HG02623 (cell line): ENCODE measurements around the gene TFF2.

Source experiments
- ATAC-seq: cut with Tn5 transposase; IDR thresholded peaks from one replicate; pipeline ENCODE4 v1.9.1; 2021; ENCODE audit warnings: moderate library complexity; ENCODE audit not compliant: unreplicated experiment

TFF2 gene, protein sequence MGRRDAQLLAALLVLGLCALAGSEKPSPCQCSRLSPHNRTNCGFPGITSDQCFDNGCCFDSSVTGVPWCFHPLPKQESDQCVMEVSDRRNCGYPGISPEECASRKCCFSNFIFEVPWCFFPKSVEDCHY

GRCh38 chr21:42350927-42351426 lies at the start of gene TFF2:
TFF2 (minus strand) TSS chr21:42350994; CDS start chr21:42350957, 37 bp downstream.
- no peak for ATAC-seq

DNA sequence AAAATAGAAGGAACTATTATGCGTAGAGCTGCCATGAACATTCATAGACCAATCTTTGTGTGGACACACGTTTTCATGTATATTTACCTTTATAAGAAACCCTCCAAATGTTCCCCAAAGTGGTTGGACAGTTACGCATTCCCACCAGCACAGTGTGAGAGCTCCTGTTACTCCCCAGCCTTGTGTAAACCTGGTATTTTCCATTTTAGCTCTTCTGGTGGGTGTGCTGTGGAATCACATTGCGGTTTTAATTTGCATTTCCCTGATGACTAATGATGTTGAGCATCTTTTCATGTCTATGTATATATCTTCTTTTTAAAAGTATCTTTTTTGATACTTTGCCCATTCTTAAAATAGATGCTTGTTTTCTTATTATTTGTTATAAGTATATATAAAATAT lies 49.7 kb upstream of the TFF2 start:
- ATAC-seq = no peak

DNA sequence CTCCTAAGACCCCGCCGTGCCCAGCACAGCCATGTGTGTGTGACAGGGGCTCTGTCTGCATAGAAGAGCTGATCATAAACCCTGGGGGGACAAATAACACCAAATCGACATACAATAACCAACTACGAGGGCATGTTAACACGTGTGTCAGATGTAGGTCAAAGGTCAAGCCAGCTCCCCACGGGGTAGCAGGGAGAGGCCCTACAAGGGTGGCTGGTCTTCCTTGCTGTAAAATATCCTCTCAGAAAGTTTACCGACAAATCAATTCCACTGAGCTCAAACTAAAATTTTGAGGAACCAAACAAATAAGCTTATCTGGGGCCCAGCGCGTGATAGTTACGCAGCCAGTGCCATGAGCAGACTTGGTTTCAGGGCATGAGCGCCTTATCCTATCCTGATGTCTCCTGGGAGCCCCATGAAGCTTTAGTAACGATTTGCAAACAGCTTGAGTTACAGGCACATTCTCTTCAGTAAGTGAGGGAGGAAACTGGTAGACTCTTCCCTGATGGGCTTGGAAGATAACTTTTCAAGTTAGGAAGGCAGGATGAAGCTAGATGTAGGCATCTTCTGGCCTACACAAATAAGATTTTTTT lies 47.7 kb upstream of the TFF2 start:
- no peak for ATAC-seq

- ATAC-seq = no peak
Measured at GRCh38 chr21:42397746-42398394, 47.1 kb upstream of the TFF2 start.

DNA sequence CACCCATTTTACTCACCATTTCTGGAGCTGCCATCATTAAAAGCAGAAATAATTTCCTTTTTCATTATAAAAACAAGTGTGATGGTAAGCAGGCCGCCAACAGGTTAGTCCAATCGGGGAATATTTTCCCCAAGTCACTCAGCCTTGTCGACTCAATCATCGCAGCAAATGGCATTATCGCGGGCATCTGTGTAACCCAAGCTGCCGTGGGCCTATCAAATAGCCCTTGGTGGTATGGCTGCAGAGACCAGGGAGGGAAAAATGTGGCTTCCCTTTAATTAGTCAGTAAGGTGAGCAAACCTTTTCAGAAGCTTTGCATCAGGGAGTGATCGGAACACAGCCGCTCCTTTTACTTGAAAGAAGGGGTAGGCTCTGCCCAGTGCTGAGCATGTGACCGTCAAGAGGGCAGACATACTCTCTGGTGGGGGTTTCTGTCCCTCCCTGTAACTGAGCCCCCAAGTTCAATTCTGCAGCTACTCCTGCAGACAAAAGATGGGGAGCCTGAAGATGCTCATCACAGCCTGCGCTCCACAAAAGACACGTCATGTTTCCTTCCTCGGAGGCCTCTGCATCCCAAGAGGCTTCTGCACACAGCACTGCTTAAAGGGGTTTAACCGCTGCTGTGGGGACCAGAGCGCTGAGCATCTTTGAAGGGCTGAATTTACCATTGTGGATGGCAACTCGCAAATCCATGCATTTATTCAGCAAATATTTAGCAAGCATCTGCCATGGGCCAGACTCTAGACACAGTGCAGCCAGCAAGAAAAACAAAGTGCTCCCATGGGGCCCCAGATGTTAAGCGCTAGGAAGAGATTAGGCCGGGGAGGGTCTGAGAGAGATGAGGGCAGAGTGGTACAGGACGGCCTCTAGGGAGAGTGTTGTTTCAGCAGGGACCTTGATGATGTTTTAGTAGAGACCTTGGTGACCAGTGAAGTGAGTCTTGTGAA lies 46.3 kb upstream of the TFF2 start:
- ATAC-seq = no peak

- no peak for ATAC-seq
Measured at GRCh38 chr21:42395905-42396651, 45.3 kb upstream of the TFF2 start, which contains the start of gene TMPRSS3. TMPRSS3 (minus strand) TSS chr21:42396052; CDS start chr21:42395417, 635 bp downstream.

GRCh38 chr21:42395302-42395701 lies 44.5 kb upstream of the TFF2 start:
- no peak for ATAC-seq

- no peak for ATAC-seq
Measured at GRCh38 chr21:42393443-42393950, 42.7 kb upstream of the TFF2 start.

- no peak for ATAC-seq
Measured at GRCh38 chr21:42392731-42393442, 42.1 kb upstream of the TFF2 start.

- ATAC-seq = no peak
Measured at GRCh38 chr21:42391297-42391696, 40.5 kb upstream of the TFF2 start.

- ATAC-seq = no peak
Measured at GRCh38 chr21:42390696-42391095, 39.9 kb upstream of the TFF2 start.

DNA sequence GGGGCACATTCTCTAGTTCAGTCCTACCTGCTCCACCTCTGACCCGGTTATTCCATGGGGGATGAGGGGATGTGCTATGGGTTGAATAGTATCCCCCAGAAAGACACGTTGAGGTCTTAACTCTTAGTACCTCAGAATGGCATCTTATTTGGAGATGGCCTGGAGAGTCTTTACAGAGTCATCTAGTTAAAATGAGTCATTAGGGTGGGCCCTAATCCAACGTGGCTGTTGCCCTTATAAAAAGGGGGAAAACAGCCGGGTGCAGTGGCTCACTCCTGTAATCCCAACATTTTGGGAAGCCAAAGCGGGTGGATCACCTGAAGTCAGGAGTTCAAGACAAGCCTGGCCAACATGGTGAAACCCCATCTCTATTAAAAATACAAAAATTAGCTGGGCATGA lies 39.4 kb upstream of the TFF2 start:
- no peak for ATAC-seq

DNA sequence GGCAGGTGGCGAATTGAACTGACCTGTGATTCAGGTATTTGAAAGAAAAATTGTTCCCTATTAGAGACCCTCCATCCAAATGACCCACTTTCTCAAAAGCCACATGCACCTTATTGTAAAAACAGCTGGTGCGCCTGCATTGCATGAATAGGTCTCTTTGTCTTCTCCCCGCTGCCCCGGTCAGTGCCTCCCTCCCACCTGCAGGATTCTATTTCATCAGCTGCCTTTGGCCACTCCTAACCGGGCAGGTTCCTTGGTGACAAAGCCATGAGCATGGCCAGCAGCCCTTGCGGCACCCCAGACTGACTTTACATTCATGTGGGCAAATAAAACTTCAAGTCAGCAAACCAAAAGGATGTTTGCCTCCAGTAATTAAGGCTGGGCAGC lies 38.6 kb upstream of the TFF2 start:
- no peak for ATAC-seq

GRCh38 chr21:42388740-42389448 lies 38.1 kb upstream of the TFF2 start:
- no peak for ATAC-seq

GRCh38 chr21:42387843-42388340 lies 37.1 kb upstream of the TFF2 start:
- no peak for ATAC-seq

DNA sequence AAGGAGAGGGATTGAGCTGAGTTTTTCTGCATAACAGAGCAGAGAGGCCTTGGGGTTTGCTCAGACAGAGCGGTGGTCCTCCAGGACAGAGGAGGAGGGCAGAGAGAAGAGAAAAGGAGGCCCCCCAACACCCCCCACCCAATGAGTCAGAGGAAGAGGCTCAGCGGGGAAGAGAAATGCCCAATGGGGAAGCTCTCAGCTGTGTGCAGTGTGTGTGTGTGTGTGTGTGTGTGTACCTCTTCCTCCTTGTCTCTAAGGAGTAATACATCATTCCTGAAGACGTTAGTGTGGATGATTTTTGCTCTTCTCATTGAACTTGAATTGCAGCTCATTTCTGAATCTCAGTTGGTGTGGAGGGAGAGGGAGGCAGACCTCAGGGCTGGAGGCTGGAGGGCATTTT lies 36.4 kb upstream of the TFF2 start:
- no peak for ATAC-seq

DNA sequence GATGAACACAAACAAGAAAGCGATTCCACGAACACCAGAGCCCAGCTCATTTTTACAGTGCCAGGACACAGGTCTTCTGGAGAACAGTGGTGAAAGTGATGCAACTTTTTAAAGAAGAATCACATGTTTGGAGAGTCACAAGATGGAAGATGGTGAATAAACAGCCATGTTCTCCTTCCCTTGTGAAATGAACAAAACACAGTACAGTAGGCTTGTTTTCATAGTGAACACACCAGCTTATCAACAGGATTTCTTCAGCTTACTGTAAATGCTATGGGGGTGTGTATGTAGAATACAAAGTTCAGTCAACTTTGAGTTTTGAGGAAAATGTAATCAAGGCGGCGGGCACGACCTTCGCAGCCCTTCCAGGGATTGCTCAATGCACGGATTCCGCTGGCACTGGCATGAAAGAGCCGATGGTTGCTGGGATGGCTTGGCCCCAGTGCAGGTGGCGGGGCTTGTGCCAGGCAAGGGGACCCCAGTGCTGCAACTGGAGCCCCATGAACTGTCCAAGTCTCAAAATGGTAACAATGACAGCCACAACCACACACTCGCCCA lies 35.3 kb upstream of the TFF2 start:
- ATAC-seq = no peak

DNA sequence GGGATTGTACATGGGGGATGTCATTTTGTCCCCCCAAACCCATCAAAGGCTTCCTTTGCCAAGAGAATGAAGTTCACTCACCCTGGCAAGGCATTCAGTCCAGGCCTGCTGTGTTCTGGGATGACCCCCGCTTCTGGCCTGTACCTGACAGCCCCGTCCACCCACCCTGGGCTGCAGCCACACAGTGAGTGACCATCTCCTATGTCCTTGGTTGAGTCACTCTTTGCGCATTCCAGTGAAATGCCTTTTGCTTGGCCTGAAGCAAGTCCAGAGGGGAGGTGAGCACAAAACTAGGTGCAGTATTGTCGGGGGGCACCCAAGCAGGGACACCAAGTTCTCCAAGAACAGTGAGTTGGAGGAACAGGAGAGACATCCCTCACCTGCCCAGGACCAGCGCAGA lies 34.8 kb upstream of the TFF2 start:
- ATAC-seq = no peak

- no peak for ATAC-seq
Measured at GRCh38 chr21:42384989-42385388, 34.2 kb upstream of the TFF2 start.
